ENCODE measurements around the gene NACA2. TPM values are rescaled to one million over a fixed set of nuclear protein-coding genes. Genes with fewer than 3 reads are reported as not detected.
A peak's percentile ranks its signal among the peaks of the same experiment; 100 is the strongest.
"Not testable (repeated sequence)": the region's sequence is repeated elsewhere in the genome, so short reads cannot be mapped to it uniquely, and the experiment has no call there.

The NACA2 gene
- not detected in 2 replicates for total RNA-seq

DNA sequence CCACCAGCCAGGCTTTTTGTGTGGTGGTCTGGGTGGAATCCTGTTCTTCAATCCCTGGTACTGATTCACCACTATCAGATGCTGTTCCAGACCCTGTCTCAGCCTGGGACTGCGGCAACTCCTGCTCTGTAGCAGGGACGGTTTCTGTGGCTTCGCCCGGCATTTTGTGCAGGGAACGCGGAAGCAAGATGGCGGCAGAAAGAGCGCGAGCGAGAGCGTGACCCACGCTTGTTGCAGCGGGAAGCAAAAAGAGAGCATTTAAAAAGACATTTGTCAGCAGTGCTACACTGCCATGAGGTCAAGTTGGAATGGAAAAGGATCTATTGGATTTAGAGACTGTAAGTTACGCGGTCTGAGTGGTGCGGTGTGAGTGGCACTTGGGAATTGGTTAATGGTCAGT, at the start of gene NACA2:
NACA2 (minus strand) TSS at position 202 of the 400 bp plus-strand sequence; CDS start at position 163, 39 bp downstream.
- DNase-seq (ENCODE audit: low read depth in 2 of 2): no peak

DNA sequence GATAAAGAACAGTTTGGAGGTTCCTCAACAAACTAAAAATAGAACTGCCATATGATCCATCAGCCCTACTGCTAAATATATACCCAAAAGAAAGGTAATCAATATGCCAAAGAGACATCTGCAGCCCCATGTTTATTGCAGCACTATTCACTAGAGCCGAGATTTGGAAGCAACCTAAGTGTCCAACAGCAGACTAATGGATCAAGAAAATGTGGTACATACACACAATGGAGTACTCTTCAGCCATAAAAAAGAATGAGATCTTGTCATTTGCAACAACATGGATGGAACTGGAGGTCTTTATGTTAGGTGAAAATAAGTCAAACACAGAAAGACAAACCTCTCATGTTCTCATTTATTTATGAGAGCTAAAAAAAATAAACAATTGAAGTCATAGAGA, 48.8 kb upstream of the NACA2 start:
- DNase-seq (ENCODE audit: low read depth in 2 of 2): no peak

GRCh38 chr17:61638087-61638486, 47.1 kb upstream of the NACA2 start:
- no peak for DNase-seq (ENCODE audit: low read depth in 2 of 2)

DNA sequence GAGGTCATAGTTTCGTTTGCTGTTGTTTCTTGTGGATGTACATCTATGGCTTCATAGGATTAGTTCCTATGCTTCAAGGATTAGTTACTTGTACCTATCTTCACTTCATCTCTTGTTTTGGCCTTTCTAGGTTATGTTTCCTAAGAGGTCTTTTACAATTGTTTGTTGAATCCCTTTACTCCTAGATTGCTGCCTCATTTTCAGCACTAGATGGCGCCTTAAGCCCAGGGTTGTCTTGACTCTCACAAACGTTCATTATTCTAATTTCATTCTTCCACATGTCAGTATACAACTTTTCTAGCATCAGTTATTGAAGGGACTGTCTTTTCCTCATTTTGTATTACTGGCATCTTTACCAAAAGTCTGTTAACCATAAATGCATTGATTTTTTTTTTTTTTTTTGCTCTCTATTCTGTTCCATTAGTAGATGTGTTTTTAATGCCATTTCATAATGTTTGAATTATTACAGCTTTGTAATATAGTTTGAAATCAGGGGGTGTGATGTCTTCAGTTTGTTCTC, 45.0 kb upstream of the NACA2 start:
- peak; percentile 68 to 77 for DNase-seq (ENCODE audit: low read depth in 2 of 2)

DNA sequence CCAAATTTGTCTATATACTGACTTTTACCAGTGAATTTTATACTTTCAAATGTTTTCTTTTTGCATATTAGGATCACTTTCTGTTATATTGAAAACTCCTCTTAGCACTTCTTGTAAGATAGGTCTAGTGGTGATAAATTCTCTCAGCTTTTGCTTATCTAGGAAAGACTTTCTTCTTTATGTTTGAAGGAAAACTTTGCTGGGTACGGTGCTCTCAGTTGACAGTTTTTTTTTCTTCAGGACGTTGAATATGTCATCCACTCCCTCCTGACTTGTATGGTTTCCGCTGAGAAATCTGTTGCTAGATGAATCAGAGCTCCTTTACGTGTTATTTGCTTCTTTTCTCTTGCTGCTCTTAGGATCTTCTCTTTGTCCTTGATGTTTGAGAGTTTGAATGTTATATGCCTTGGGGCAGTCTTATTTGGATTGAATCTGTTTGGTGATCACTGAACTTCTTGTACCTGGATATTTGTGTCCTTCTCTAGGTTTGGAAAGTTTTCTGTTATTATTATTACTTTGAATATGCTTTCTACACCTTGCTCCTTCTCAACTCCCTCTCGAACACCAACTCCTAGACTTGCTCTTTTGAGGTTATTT, 44.0 kb upstream of the NACA2 start:
- peak in 1 of 2 donors; percentile 1 for DNase-seq (ENCODE audit: low read depth in 2 of 2)

DNA sequence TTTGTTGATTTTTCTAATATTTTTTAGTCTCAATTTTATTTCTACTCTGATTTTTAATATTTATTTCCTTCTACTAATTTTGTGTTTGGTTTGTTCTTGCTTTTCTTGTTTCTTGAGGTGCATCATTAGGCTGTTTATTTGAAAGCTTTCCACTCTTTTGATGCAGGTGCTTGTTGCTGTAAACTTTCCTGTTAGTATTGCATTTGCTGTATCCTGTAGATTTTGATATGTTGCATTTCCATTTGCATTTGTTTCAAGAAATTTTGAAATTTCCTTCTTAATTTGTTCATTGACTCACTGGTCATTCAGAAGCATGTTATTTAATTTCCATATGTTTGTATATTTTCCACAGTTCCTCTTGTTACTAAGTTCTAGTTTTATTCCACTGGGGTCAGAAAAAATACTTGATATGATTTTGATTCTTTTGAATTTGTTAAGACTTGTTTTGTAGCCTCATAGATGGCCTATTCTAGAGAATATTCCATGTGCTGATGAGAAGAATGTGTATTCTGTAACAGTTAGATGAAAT, 43.1 kb upstream of the NACA2 start:
- DNase-seq (ENCODE audit: low read depth in 2 of 2): no peak

- no peak for DNase-seq (ENCODE audit: low read depth in 2 of 2)
Measured at GRCh38 chr17:61632826-61633225, 41.8 kb upstream of the NACA2 start.

DNA sequence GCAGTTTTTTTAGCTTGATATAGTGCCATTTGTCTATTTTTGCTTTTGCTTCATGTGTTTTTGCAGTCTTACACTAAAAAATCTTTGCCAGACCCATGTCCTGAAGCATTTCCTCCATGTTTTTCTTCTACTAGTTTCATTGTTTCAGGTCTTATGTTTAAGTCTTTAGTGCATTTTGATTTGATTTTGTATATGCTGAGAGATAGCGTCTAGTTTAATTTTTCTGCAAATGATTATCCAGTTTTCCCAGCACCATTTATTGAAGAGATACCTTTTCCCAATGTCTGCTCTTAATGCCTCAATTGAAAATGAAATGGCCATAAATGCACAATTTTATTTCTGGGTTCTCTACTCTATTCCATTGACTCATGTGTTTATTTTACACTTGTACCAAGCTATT, 40.8 kb upstream of the NACA2 start:
- DNase-seq (ENCODE audit: low read depth in 2 of 2): no peak

DNA sequence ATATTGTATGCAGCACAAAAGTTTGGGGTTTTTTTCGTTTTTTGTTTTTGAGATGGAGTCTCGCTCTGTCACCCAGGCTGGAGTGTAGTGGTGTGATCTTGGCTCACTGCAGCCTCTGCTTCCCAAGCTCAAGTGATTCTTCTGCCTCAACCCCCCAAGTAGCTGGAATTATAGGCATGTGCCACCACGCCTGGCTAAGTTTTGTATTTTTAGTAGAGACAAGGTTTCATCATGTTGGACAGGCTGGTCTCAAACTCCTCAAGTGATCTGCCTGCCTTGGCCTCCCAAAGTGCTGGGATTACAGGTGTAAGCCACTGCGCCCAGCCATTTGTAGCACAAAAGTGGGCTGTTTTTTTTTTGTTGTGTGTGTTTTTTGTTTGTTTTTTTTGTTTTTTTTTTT, 37.1 kb upstream of the NACA2 start:
- not testable (repeated sequence) for DNase-seq (ENCODE audit: low read depth in 2 of 2)

GRCh38 chr17:61627658-61628057, 36.6 kb upstream of the NACA2 start:
- DNase-seq (ENCODE audit: low read depth in 2 of 2): no peak

- DNase-seq (ENCODE audit: low read depth in 2 of 2): no peak
Measured at GRCh38 chr17:61627125-61627524, 36.1 kb upstream of the NACA2 start.

- DNase-seq (ENCODE audit: low read depth in 2 of 2): no peak
Measured at GRCh38 chr17:61625564-61625963, 34.5 kb upstream of the NACA2 start.

DNA sequence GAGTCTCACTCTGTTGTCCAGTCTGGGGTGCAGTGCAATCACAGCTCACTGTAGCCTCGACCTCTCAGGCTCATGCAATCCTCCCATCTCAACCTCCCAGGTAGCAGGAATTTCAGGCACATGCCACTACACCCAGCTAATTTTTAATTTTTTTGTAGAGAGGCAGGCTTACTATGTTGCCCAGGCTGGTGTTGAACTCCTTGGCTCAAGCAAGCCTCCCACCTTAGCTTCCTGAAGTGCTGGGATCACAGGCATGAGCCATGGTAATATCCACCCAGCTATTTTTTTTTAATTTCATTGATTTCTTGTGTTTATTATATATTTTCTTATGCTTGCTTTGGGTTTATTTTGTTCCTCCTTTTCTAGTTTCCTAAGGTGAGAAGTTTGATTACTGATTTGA, 33.9 kb upstream of the NACA2 start:
- no peak for DNase-seq (ENCODE audit: low read depth in 2 of 2)

DNA sequence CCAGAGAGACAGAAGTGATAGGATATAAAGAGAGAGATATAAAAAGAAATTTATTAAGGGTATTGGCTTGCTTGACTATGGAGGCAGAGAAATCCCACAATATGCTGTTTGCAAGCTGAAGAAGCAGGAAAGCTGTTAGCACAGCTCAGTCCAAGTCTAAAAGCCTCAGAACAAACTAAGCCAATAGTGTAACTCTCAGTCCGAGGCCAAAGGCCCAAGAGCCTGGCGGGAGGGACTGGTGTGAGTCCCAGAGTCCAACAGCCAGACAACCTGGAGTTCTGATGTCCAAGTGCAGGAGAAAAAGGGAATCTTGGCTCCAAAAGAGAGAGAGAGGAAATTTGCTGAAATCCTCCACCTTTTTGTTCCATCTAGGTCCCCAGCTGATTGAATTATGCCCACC, 30.3 kb upstream of the NACA2 start:
- DNase-seq (ENCODE audit: low read depth in 2 of 2): no peak

GRCh38 chr17:61619953-61620352, 28.9 kb upstream of the NACA2 start:
- no peak for DNase-seq (ENCODE audit: low read depth in 2 of 2)

GRCh38 chr17:61619493-61619892, 28.5 kb upstream of the NACA2 start:
- no peak for DNase-seq (ENCODE audit: low read depth in 2 of 2)

GRCh38 chr17:61618950-61619349, 27.9 kb upstream of the NACA2 start:
- DNase-seq (ENCODE audit: low read depth in 2 of 2): no peak

- no peak for DNase-seq (ENCODE audit: low read depth in 2 of 2)
Measured at GRCh38 chr17:61617330-61617729, 26.3 kb upstream of the NACA2 start.

GRCh38 chr17:61616783-61617182, 25.8 kb upstream of the NACA2 start:
- DNase-seq (ENCODE audit: low read depth in 2 of 2): no peak

DNA sequence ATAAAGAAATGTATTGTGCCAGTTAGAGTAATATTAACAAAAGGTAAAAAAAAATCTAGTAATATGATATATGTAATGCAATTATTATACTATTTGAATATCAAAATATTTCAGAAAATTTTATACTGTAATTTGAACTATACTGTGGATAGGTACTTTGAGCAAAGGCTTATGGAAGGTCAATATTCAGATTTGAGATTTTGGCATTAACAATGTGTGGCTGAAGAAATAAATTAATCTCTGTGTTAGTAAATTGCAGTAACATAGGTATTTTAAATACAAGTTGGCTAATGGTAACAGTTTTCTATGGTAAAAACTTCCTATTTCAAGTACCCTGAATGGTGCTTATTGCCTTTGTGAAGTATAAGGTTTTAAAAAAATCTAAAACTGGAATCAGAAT, 23.2 kb upstream of the NACA2 start:
- no peak for DNase-seq (ENCODE audit: low read depth in 2 of 2)

DNA sequence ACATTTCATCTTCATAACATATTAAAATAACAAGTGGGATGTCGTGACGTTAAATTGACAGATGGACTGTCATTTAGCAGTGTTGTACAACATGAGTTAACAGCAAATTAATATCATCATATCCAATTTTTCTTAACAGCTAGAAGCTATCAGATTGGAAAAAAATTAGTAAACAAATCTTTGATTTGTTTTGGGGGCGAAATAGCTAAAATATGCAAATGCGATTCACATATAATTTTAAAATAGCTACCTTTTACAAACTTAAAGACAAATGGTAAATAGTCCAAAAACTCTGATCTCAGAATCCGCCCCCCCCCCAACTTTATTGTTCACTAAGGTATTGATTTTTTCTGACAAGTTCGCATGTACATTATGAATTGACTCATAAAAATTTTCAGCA, 20.3 kb upstream of the NACA2 start:
- DNase-seq (ENCODE audit: low read depth in 2 of 2): no peak

DNA sequence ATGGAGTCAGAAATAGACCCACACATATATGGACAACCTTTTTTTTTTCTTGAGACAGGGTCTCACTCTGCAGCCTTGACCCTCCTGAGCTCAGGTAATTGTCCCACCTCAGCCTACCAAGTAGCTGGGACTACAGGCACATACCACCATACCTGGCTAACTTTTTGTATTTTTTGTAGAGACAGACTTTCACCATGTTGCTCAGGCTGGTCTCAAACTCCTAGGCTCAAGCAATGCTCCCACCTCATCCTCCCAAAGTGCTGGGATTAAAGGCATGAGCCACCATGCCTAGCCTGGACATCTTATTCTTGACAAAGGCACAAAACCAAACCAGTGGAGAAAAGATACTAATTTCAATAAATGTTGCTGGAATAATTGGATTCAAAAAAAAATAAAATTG, 14.7 kb upstream of the NACA2 start:
- DNase-seq (ENCODE audit: low read depth in 2 of 2): no peak

- no peak for DNase-seq (ENCODE audit: low read depth in 2 of 2)
Measured at GRCh38 chr17:61601297-61601696, 10.3 kb upstream of the NACA2 start.

DNA sequence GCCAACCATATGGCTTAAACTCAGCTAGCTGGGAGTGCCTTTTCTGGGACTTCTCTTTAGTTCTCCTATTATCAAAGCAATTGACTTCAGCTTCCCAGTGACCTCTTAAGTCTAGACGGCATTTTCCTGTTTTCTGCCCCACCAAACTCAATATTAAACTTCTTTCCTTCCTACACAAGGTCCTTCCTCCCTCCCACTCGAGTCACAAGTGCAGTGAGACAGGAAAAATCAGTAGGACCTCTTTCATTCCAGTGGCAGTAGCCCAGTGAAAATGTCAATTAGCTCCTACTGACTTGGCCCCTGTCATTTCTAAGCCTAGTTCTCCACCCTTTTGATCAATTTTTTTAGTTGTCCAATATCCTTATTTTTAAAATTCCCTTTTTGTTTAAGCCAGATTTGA, 9.6 kb upstream of the NACA2 start:
- no peak for DNase-seq (ENCODE audit: low read depth in 2 of 2)

Measured in lung microvascular endothelial cell (primary cell).